Tongue (tissue), 3 donors: ENCODE results near the gene MATCAP1. TPM values are rescaled to one million over a fixed set of nuclear protein-coding genes. Genes with fewer than 3 reads are reported as not detected.

Experiments
- DNase-seq: peaks from one replicate; pipeline ENCODE4 v3.0.0-alpha.2; 2015
- small RNA-seq: library from RNA; depleted of rRNA; stranded (forward); fragments of <200 nt; gene quantifications from one replicate; pipeline ENCODE3, GENCODE V24; 2014; ENCODE audit warnings: low replicate concordance
- total RNA-seq: library from RNA; depleted of rRNA; stranded (reverse); fragments of >200 nt; gene quantifications from one replicate; pipeline ENCODE4 v1.2.3, GENCODE V29; 2014

The MATCAP1 gene
- total RNA-seq, 1 donor from 2014 or later = 14.1 TPM

- no peak for DNase-seq
Observed at GRCh38 chr16:67128417-67128816, 55.3 kb downstream of the MATCAP1 start.

Small RNA genes within 50 kb of the gene (small RNA-seq; reads per million reads assigned to genes)
- 4.4 reads per million, percentile 92 among the genes with 10 or more reads in this experiment for gene MIR328

Other genes with a start within 250 kb of the MATCAP1 start
- 101 TPM for gene CIAO2B, start 249.6 kb downstream of the MATCAP1 start, total RNA-seq
- 23.9 TPM for gene CES2, start 248.4 kb downstream of the MATCAP1 start, total RNA-seq
- gene CES3, start 222.7 kb downstream of the MATCAP1 start, total RNA-seq = 1.8 TPM
- 5.2 TPM for gene CES4A, start 195.4 kb downstream of the MATCAP1 start, total RNA-seq
- gene CBFB, start 154.8 kb downstream of the MATCAP1 start, total RNA-seq = 52.6 TPM
- gene PHAF1, start 74.0 kb downstream of the MATCAP1 start, total RNA-seq = 16.3 TPM
- gene B3GNT9, start 33.0 kb downstream of the MATCAP1 start, total RNA-seq = 25.2 TPM
- gene TRADD, start 24.1 kb downstream of the MATCAP1 start, total RNA-seq = 7.7 TPM
- gene FBXL8, start 24.0 kb downstream of the MATCAP1 start, total RNA-seq = 1.6 TPM
- gene HSF4, start 19.2 kb downstream of the MATCAP1 start, total RNA-seq = 3.8 TPM
- gene NOL3, start 13.4 kb downstream of the MATCAP1 start, total RNA-seq = 40.4 TPM
- gene EXOC3L1, start 6.2 kb upstream of the MATCAP1 start, total RNA-seq = 3.6 TPM
- 38.9 TPM for gene E2F4, start 8.2 kb upstream of the MATCAP1 start, total RNA-seq
- 4.0 TPM for gene ELMO3, start 15.2 kb upstream of the MATCAP1 start, total RNA-seq
- 19.7 TPM for gene TMEM208, start 43.2 kb upstream of the MATCAP1 start, total RNA-seq
- 10.1 TPM for gene FHOD1, start 63.5 kb upstream of the MATCAP1 start, total RNA-seq
- gene SLC9A5, start 65.0 kb upstream of the MATCAP1 start, total RNA-seq = 0.10 TPM
- 21.0 TPM for gene PLEKHG4, start 95.6 kb upstream of the MATCAP1 start, total RNA-seq
- 0.10 TPM for gene KCTD19, start 142.8 kb upstream of the MATCAP1 start, total RNA-seq
- gene LRRC36, start 142.9 kb upstream of the MATCAP1 start, total RNA-seq = 0.41 TPM
- gene TPPP3, start 209.5 kb upstream of the MATCAP1 start, total RNA-seq = 135 TPM
- gene ZDHHC1, start 232.5 kb upstream of the MATCAP1 start, total RNA-seq = 14.2 TPM
- gene HSD11B2, start 247.2 kb upstream of the MATCAP1 start, total RNA-seq = 7.8 TPM